Thymus (tissue), 11 donors: ENCODE data around the gene CRISPLD2. TPM values are rescaled to one million over a fixed set of nuclear protein-coding genes. Genes with fewer than 3 reads are reported as not detected.

Experiments used
- DNase-seq, 9 donors: peaks; one replicate each; pipeline ENCODE4 v3.0.0-alpha.2; 2013; ENCODE audit warnings: low spot score in 9 of 9, low read depth in 6 of 9, missing footprints in 1 of 9
- H3K27ac ChIP-seq, 2 donors: one replicate each; pipeline ENCODE4 v1.5.1; 2013; ENCODE audit warnings: control low read depth in 1 of 2, low read depth in 1 of 2, low read length in 1 of 2, mild to moderate bottlenecking in 1 of 2, moderate library complexity in 1 of 2
- H3K27me3 ChIP-seq, 2 donors: one replicate each; pipeline ENCODE4 v1.5.1; 2013; ENCODE audit warnings: low read length in 1 of 2; ENCODE audit not compliant: control insufficient read depth in 2 of 2, insufficient read depth in 1 of 2
- H3K36me3 ChIP-seq, 2 donors: one replicate each; pipeline ENCODE4 v1.5.1; 2013; ENCODE audit warnings: low read length in 1 of 2, mild to moderate bottlenecking in 1 of 2, moderate library complexity in 1 of 2; ENCODE audit not compliant: control insufficient read depth in 2 of 2, insufficient read depth in 2 of 2
- H3K4me1 ChIP-seq, 2 donors: one replicate each; pipeline ENCODE4 v1.5.1; 2013; ENCODE audit warnings: low read length in 2 of 2; ENCODE audit not compliant: control insufficient read depth in 2 of 2, insufficient read depth in 2 of 2
- H3K4me3 ChIP-seq, 2 donors: one replicate each; pipeline ENCODE4 v1.5.1; 2013; ENCODE audit warnings: low read length in 2 of 2, control low read depth in 1 of 2, mild to moderate bottlenecking in 1 of 2
- H3K9me3 ChIP-seq, 2 donors: one replicate each; pipeline ENCODE4 v1.5.1; 2013; ENCODE audit warnings: low read length in 1 of 2, mild to moderate bottlenecking in 1 of 2; ENCODE audit not compliant: control insufficient read depth in 2 of 2, insufficient read depth in 1 of 2
- WGBS: extraction: QIAGEN DNeasy Blood & Tissue Kit; methylation state at CpG from one replicate; pipeline ENCODE4 v1.1.7; 2013; 5-methylcytosine and 5-hydroxymethylcytosine counted together
- polyA plus RNA-seq: library from polyadenylated mRNA; stranded (reverse); fragments of 200-250 nt; gene quantifications from one replicate; pipeline ENCODE4 v1.2.3, GENCODE V29; 2013
- total RNA-seq: library from RNA; stranded (reverse); fragments of 120-200 nt; gene quantifications from one replicate; pipeline ENCODE4 v1.2.4, GENCODE V29; 2013
- donor health status: healthy.

Gene CRISPLD2
- total and polyA plus RNA-seq, 2 donors = 2.1 to 7.2 TPM

DNA sequence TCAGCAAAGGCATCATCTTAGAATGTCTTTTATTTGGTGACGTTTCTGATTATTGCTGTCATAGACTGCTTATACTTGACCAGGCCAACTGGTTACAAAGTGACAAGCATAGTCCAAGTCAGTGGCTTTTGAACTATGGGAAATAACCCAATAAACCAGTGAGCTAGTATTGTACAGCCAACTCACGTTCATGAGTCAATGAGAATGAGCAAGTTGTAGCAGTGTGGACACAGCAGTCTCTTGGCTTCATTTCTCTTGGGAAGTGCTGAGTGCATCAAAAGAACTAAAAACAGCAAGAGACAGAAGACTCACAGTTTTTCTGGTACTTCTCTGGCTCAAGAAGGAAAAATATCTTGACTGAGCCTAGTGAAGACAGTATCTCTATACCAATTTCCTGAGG lies 36.9 kb upstream of the CRISPLD2 start:
- no peaks in the 10 kb centered on the region for H3K27me3 ChIP-seq
- peaks cover 11 to 13% of the 10 kb centered on the region in 2 donors for H3K36me3 ChIP-seq
- no peak for DNase-seq
- no peak overlapping the region for H3K27ac ChIP-seq
- 96% methylated on average over 2 of the region's 2 CpGs for WGBS
- H3K4me1 ChIP-seq = no peaks in the 10 kb centered on the region
- no peaks in the 10 kb centered on the region for H3K9me3 ChIP-seq
- no peak overlapping the region for H3K4me3 ChIP-seq

DNA sequence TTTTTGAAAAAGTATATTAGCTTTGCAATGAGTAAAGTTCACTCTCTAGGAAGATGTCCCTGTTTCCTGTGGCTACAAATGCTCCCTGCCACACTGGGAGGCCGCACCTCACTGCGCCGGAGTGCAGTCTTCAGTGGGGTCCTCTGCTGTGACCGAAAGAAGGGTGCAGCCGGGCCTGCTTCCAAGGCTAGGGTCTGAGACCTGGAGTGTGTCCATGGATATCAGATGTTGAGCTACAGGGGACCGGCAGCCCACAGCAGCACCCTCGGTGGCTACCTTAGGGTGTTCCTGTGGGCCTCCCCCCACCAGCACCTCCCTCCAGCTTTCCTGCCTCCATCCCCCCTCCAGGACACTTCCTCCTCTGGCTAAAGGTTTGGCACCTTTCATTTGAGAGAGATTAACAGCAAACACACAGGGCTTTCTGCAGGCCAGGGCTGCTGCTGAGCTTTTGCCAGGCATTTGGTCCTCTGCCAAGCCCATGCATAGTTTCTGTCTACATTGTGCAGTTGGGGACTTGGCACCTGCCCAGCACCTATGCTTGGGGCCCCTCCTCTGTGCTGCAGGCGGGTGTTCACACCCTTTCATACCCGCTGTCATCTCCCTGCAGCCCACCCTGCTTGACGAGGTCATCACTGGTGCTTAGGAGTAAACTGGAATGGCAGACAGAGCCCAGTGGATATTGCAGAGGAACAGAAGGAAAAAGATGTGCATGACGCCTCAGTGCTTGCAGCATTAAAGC lies 33.8 kb upstream of the CRISPLD2 start:
- no peak for DNase-seq
- 83% methylated on average over 11 of the region's 11 CpGs for WGBS
- no peak overlapping the region for H3K27ac ChIP-seq

DNA sequence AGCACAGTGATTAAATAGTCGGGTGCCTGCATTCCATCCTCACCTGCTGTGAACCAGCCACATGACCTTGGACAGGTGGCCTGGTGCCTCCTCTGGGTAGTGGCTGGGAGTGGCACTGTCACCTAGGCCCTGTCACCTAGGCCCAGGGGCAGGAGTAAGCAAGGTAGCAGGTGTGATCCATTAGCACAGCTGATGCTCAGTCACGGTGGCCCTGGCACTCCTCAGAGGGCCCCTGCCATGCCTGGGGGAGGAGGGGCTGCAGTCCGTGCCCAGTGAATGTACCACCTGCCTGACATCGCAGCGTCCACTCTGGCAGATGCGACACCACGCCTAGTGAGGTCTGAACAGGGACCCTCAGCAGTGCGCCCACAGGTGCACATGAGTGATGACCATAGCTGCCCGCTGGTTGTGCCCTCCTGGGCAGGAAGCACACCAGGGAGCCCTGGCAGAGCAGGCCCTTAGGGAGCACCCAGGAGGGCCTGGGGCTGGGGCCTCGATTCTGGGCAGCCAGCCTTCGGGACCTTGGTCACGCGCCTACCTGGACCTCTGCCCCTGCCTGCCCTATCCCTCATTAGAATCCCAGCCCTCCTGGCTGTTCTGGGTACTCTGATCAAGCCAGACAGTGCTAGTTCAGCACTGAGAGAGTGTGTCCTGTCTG lies 33.1 kb upstream of the CRISPLD2 start:
- DNase-seq = no peak
- no peak overlapping the region for H3K27ac ChIP-seq
- 96% methylated on average over 13 of the region's 13 CpGs for WGBS

More for the DNA sequence above, 33.8 kb upstream of the CRISPLD2 start:
- Histone ChIP-seq H3K36me3 (no peaks in the 10 kb centered on the region), H3K4me3 (no peak overlapping the region), H3K27me3 (no peaks in the 10 kb centered on the region), H3K4me1 (no peaks in the 10 kb centered on the region), H3K9me3 (no peaks in the 10 kb centered on the region)

DNA sequence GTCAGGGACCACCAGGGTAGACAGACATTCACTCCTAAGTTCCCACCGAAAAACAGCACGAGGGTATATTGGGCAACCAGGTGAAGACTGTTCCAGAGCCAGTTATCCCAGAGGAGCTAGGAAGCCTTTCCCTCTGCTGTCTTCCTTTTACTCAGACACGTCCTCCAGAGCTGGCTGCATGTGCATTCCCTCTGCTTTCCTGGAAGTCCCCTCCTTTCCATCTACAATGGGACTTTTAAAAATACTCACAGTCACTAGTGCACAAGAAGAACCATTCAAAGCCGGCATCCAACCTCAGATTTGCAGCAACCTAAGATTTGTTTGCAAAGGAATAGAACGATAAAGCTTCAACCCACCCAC lies 32.5 kb upstream of the CRISPLD2 start:
- Histone ChIP-seq H3K36me3 (no peaks in the 10 kb centered on the region), H3K9me3 (no peaks in the 10 kb centered on the region), H3K4me3 (no peak overlapping the region), H3K4me1 (no peaks in the 10 kb centered on the region), H3K27me3 (no peaks in the 10 kb centered on the region), H3K27ac (no peak overlapping the region)
- whole genome bisulfite sequencing = 93% methylated on average over 5 of the region's 5 CpGs
- no peak for DNase-seq

More for the DNA sequence above, 33.1 kb upstream of the CRISPLD2 start:
- H3K4me1 ChIP-seq = no peaks in the 10 kb centered on the region
- H3K4me3 ChIP-seq = no peak overlapping the region
- no peaks in the 10 kb centered on the region for H3K27me3 ChIP-seq
- no peaks in the 10 kb centered on the region for H3K9me3 ChIP-seq
- H3K36me3 ChIP-seq = no peaks in the 10 kb centered on the region

DNA sequence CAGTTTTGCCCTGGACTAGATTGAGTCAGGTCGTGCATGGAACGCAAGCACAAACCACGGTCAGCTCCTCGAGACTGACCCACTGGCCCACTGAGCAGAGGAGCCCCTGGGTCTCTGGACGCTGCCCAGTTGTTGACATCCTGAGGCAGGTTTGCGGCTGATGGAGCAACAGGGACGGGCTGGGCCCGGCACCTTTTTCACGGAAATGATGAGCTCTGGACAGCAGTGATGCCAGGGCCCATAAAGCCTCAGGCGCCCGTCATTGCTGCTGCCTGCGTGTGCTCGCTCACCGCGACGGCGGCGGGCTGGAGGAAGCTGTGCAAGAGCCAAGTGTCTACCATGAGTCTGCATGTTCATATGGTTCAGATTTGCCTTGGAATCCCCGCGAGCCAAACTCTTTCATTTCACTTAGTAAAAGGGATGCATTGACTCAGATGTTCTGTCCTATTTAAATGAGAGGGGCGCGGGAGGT lies 30.8 kb upstream of the CRISPLD2 start:
- 97% methylated on average over 22 of the region's 22 CpGs for WGBS
- no peak for DNase-seq
- H3K9me3 ChIP-seq = no peaks in the 10 kb centered on the region

DNA sequence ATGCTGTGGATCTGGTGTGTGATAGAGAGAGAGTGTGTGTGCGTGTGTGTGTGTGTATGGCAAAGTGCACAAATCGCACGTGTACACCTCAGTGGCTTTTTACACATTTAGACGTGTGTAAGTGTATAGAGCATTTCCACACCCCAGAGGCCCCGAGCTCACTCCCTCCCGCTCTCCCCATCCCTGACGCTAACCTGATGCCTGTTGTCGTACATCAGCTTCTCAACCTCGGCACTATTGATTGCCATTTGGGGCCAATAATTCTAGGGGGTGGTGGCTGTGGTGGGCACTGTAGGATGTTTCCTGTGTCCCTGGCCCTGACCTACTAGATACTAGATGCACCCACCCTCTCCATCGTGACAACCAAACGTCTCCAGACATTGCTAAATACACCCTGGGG lies 30.4 kb upstream of the CRISPLD2 start:
- no peaks in the 10 kb centered on the region for H3K27me3 ChIP-seq
- H3K4me3 ChIP-seq = no peak overlapping the region
- WGBS = 93% methylated on average over 11 of the region's 11 CpGs
- DNase-seq = no peak
- no peak overlapping the region for H3K27ac ChIP-seq
- no peaks in the 10 kb centered on the region for H3K4me1 ChIP-seq
- H3K9me3 ChIP-seq = no peaks in the 10 kb centered on the region
- H3K36me3 ChIP-seq = no peaks in the 10 kb centered on the region

More for the DNA sequence above, 30.8 kb upstream of the CRISPLD2 start:
- Histone ChIP-seq H3K27ac (no peak overlapping the region), H3K4me3 (no peak overlapping the region), H3K27me3 (no peaks in the 10 kb centered on the region), H3K4me1 (no peaks in the 10 kb centered on the region), H3K36me3 (no peaks in the 10 kb centered on the region)

DNA sequence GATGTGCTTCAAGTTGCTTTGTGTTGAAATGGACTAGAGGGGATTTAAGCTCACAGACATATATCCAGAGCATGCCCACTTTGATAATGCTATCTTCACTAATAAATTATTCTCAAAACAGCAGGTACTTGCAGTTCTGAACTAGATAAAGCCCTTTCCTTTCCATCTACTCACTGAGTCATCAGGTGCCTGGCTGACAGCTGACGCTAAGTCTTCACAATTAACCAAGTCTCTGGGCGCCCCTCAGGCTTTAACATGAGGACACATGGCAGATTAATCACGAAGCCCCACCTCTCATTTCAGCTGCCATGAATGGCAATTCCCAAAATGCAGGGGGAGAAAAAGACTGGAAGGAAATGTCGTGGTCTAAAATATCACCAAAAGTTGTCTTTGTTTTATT lies 29.5 kb upstream of the CRISPLD2 start:
- H3K9me3 ChIP-seq = no peaks in the 10 kb centered on the region
- no peaks in the 10 kb centered on the region for H3K4me1 ChIP-seq
- H3K36me3 ChIP-seq = no peaks in the 10 kb centered on the region
- H3K27me3 ChIP-seq = no peaks in the 10 kb centered on the region
- no peak overlapping the region for H3K27ac ChIP-seq
- no peak for DNase-seq
- no peak overlapping the region for H3K4me3 ChIP-seq
- 98% methylated on average over 4 of the region's 4 CpGs for WGBS

DNA sequence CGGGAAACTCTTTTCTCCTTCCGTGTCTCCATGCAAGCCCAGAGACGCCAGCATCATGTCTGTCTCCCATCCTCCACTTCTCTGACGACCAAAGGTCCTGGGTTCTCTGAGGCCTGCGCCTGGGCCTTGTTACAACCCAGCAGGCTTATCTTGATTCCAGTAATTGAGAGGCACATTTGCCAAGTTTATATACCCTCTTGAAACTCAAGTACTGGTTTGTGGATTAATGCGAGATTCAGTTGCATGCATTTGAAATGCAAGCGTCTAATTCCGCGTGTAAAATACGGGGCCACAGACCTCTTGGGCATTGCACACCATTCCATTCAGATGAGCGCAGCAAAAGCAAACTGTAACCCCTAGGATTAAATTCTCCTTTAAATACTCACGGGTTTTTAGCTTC lies 28.7 kb upstream of the CRISPLD2 start:
- H3K9me3 ChIP-seq = no peaks in the 10 kb centered on the region
- 97% methylated on average over 12 of the region's 12 CpGs for WGBS
- no peak overlapping the region for H3K4me3 ChIP-seq
- H3K4me1 ChIP-seq = no peaks in the 10 kb centered on the region
- no peak overlapping the region for H3K27ac ChIP-seq
- H3K27me3 ChIP-seq = no peaks in the 10 kb centered on the region
- DNase-seq = no peak
- no peaks in the 10 kb centered on the region for H3K36me3 ChIP-seq

DNA sequence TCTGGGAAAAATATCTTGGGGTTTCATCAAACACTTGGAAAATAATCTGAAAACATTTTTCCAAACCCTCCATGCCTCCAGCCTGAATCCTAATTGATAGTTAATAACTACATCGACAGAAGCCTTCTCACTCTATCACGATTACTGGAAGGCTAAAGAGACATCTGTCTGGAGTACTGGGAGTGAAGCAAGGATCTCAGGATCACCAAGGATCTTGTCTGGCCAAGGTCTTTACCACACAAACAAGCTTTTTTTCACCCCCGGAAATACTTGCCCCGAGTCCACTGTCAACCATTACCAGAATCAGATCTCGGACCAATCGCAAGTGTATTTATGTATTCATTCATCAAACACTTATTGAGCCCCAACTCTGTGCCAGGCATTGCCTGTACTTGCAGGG lies 28.3 kb upstream of the CRISPLD2 start:
- no peak overlapping the region for H3K27ac ChIP-seq
- 98% methylated on average over 6 of the region's 6 CpGs for WGBS
- H3K36me3 ChIP-seq = no peaks in the 10 kb centered on the region
- no peaks in the 10 kb centered on the region for H3K4me1 ChIP-seq
- no peak for DNase-seq
- no peaks in the 10 kb centered on the region for H3K27me3 ChIP-seq
- no peak overlapping the region for H3K4me3 ChIP-seq
- no peaks in the 10 kb centered on the region for H3K9me3 ChIP-seq
